ENCODE results near the gene ADPRHL1. TPM values are rescaled to one million over a fixed set of nuclear protein-coding genes. Genes with fewer than 3 reads are reported as not detected.

ADPRHL1 gene
- total RNA-seq, 1 experiment from 2014 or later: 2.7 TPM

GRCh38 chr13:113417836-113418721, 35.2 kb downstream of the ADPRHL1 start:
- no peaks in the 10 kb centered on the region for H3K27me3 ChIP-seq (ENCODE audit: insufficient read depth, low read length)
- Mint-ChIP-seq H3K27ac (no peak overlapping the region), H3K9me3 (peaks cover 1 to 2% of the 10 kb centered on the region in 2 experiments; a peak in 4 of 5 replicates), H3K36me3 (ENCODE audit: insufficient read depth in 1 of 3, low read depth in 3 of 3) (peaks cover 1 to 3% (median 2%) of the 10 kb centered on the region in 3 experiments; a peak in 5 of 7 replicates), H3K4me1 (0 out of 4 replicates have a peak, but pooled peaks cover 0 to 9% of the 10 kb centered on the region in 2 experiments), H3K27me3 (ENCODE audit: low read depth) (peaks cover 3% of the 10 kb centered on the region), H3K4me3 (no peak overlapping the region)
- H2AFZ ChIP-seq (ENCODE audit: low read length): no peak overlapping the region
- no peak overlapping the region for H2BK15ac ChIP-seq (ENCODE audit: low read depth, low read length)
- no peak for TF ChIP-seq CTCF (conservative IDR thresholded peaks at IDR 0.05)
- WGBS (ENCODE audit: extremely low coverage, insufficient read length, low lambda C conversion rate): no CpG with 5 or more reads among the region's 16 CpGs
- no peak overlapping the region for H4K8ac ChIP-seq (replicated peaks; ENCODE audit: insufficient read length, low read depth, low read length)
- no peak for DNase-seq
- H3K56ac ChIP-seq (ENCODE audit: insufficient read length, low read depth, low read length): no peak overlapping the region
- H3K79me1 ChIP-seq (ENCODE audit: insufficient read depth, low read depth, low read length, poor library complexity, severe bottlenecking): no peaks in the 10 kb centered on the region
- no peaks in the 10 kb centered on the region for H3K79me2 ChIP-seq (ENCODE audit: insufficient read depth, low read length)
- no peak overlapping the region for H2AK5ac ChIP-seq (ENCODE audit: insufficient read length, low read length)
- no peak overlapping the region for H4K5ac ChIP-seq (ENCODE audit: insufficient read length, low read depth, low read length)
- H3T11ph ChIP-seq (ENCODE audit: low read length): no peak overlapping the region
- H3K4me2 ChIP-seq (ENCODE audit: insufficient read depth, insufficient read length, low read length): no peak overlapping the region
- H3K9ac ChIP-seq (ENCODE audit: extremely low read depth, insufficient read length, low read length): no peak overlapping the region
- no peak overlapping the region for H2BK12ac ChIP-seq (ENCODE audit: insufficient read length, low read depth, low read length)
- no peak overlapping the region for H3K23ac ChIP-seq (ENCODE audit: insufficient read length, low read depth, low read length)
- no peak overlapping the region for H3K18ac ChIP-seq (ENCODE audit: insufficient read length, low read depth, low read length)
- no peak overlapping the region for H3K27ac ChIP-seq (ENCODE audit: insufficient read length, low read depth, low read length)
- no peak overlapping the region for H4K91ac ChIP-seq (ENCODE audit: insufficient read length, low read depth, low read length)
- no peak overlapping the region for H3K14ac ChIP-seq (ENCODE audit: insufficient read depth, low read length)
- no peaks in the 10 kb centered on the region for H3K9me3 ChIP-seq (ENCODE audit: control insufficient read depth, low read depth, low read length)
- H4K20me1 ChIP-seq (ENCODE audit: control insufficient read depth, insufficient read depth, insufficient read length): no peaks in the 10 kb centered on the region
- no peaks in the 10 kb centered on the region for H3K23me2 ChIP-seq (ENCODE audit: insufficient read length, low read depth, low read length, poor library complexity, severe bottlenecking)
- no peak overlapping the region for H2BK5ac ChIP-seq (ENCODE audit: insufficient read length, low read length)
- no peak overlapping the region for H2BK120ac ChIP-seq (ENCODE audit: low read depth, low read length, poor library complexity, severe bottlenecking)
- no peak overlapping the region for H3K4ac ChIP-seq (ENCODE audit: low read depth, low read length)
- no peaks in the 10 kb centered on the region for H3K4me1 ChIP-seq (ENCODE audit: insufficient read depth, low read length)
- no peak overlapping the region for H2BK20ac ChIP-seq (ENCODE audit: low read depth, low read length, poor library complexity, severe bottlenecking)
